ENCODE measurements around the gene MYLK.

GRCh38 chr3:123899300-123899865 lies 15.3 kb upstream of the MYLK start:
- no peak for TF ChIP-seq CTCF (optimal IDR thresholded peaks at IDR 0.05 in 1 of 3, IDR thresholded peaks at IDR 0.05 in 1 of 3, conservative IDR thresholded peaks at IDR 0.05 in 1 of 3; ENCODE audit: extremely low read depth in 1 of 3, insufficient read depth in 2 of 3, low read length in 3 of 3)
- no peak for TF ChIP-seq EZH2 (IDR thresholded peaks at IDR 0.05; ENCODE audit: low read length)

Measured in keratinocyte (primary cell).